H1 (cell line): ENCODE results near the gene SHLD1. TPM values are rescaled to one million over a fixed set of nuclear protein-coding genes. Genes with fewer than 3 reads are reported as not detected.

ENCODE experiments used
- CTCF ChIA-PET: fragments of 300-600 bp; sonication (Branson Sonifier 250); formaldehyde crosslinking; loops from one replicate; lab custom pipeline; 2021; ENCODE audit not compliant: partially characterized antibody; lab: Charles Lee
- POLR2A ChIA-PET: fragments of 300-600 bp; sonication (Branson Sonifier 250); formaldehyde crosslinking; loops from one replicate; lab custom pipeline; 2021; ENCODE audit warnings: inconsistent platforms; ENCODE audit not compliant: partially characterized antibody; lab: Charles Lee
- DNase-seq, 2 experiments: peaks; one replicate each; pipeline versions ENCODE4 v3.0.0 to v3.0.0-alpha.2; 2010 to 2022; ENCODE audit warnings: low spot score in 2 of 2, low read depth in 1 of 2, mixed read lengths in 1 of 2
- FAIRE-seq: peaks from 2 replicates; lab custom pipeline; 2011; peaks lifted over from hg19 to GRCh38; lab: Jason Lieb, UNC
- H2AFZ ChIP-seq: 2 replicates; pipeline ENCODE4 v1.8.1; 2012; ENCODE audit warnings: low read length, inconsistent platforms
- H2AK5ac ChIP-seq: 2 replicates; pipeline ENCODE4 v1.6.1; 2013; ENCODE audit warnings: low read depth, low read length
- H2BK120ac ChIP-seq: replicated peaks from 2 replicates; pipeline ENCODE3; 2013; ENCODE audit warnings: low read depth, low read length, inconsistent platforms
- H2BK12ac ChIP-seq: 2 replicates; pipeline ENCODE4 v1.6.1; 2013; ENCODE audit warnings: low read depth, low read length
- H2BK15ac ChIP-seq: 2 replicates; pipeline ENCODE4 v1.6.1; 2013; ENCODE audit warnings: low read length
- H2BK20ac ChIP-seq: 2 replicates; pipeline ENCODE4 v1.6.1; 2013; ENCODE audit warnings: low read length
- H2BK5ac ChIP-seq: 2 replicates; pipeline ENCODE4 v1.6.1; 2013; ENCODE audit warnings: low read depth, low read length
- H3K14ac ChIP-seq: 2 replicates; pipeline ENCODE4 v1.6.1; 2013; ENCODE audit warnings: inconsistent platforms; ENCODE audit not compliant: insufficient read length
- H3K18ac ChIP-seq: 2 replicates; pipeline ENCODE4 v1.6.1; 2013; ENCODE audit warnings: low read length; ENCODE audit errors: extremely low read depth
- H3K23ac ChIP-seq: 2 replicates; pipeline ENCODE4 v1.6.1; 2013; ENCODE audit warnings: inconsistent platforms; ENCODE audit not compliant: insufficient read length
- H3K23me2 ChIP-seq: 2 replicates; pipeline ENCODE4 v1.6.1; 2013; ENCODE audit warnings: low read depth, low read length
- H3K27ac ChIP-seq: 2 replicates; pipeline ENCODE4 v1.6.1; 2011; ENCODE audit warnings: low read depth, low read length, inconsistent platforms
- H3K27me3 ChIP-seq, 4 experiments: replicated peaks in 1 of 4; 1 replicate in 1 of 4; 2 replicates in 3 of 4; pipeline versions ENCODE4 v1.6.1 to v1.8.1; 2011 to 2013; ENCODE audit warnings: low read length in 3 of 4, mild to moderate bottlenecking in 3 of 4, inconsistent platforms in 2 of 4, mixed read lengths in 2 of 4, moderate library complexity in 1 of 4; ENCODE audit not compliant: control insufficient read depth in 3 of 4, insufficient read depth in 3 of 4; ENCODE audit errors: extremely low read depth in 1 of 4
- H3K36me3 ChIP-seq, 4 experiments: 2 replicates each; pipeline versions ENCODE4 v1.6.1 to v1.8.1; 2011 to 2013; ENCODE audit warnings: mild to moderate bottlenecking in 4 of 4, low read length in 3 of 4, moderate library complexity in 2 of 4, control low read depth in 1 of 4, inconsistent platforms in 1 of 4; ENCODE audit not compliant: insufficient read depth in 4 of 4, control insufficient read depth in 2 of 4
- H3K4ac ChIP-seq: replicated peaks from 2 replicates; pipeline ENCODE3; 2013; ENCODE audit warnings: low read length, low read depth, mixed read lengths, inconsistent platforms; ENCODE audit not compliant: insufficient read length
- H3K4me1 ChIP-seq, 4 experiments: replicated peaks in 1 of 4; 1 replicate in 1 of 4; 2 replicates in 3 of 4; pipeline versions ENCODE4 v1.6.1 to v1.8.1; 2011 to 2013; ENCODE audit warnings: low read length in 3 of 4, inconsistent platforms in 2 of 4, mixed read lengths in 1 of 4; ENCODE audit not compliant: insufficient read depth in 4 of 4, control insufficient read depth in 3 of 4
- H3K4me2 ChIP-seq, 2 experiments: 2 replicates each; pipeline versions ENCODE4 v1.6.1 to v1.8.1; 2011 to 2013; ENCODE audit warnings: low read depth in 2 of 2, low read length in 2 of 2, control low read depth in 1 of 2, inconsistent platforms in 1 of 2, mild to moderate bottlenecking in 1 of 2; ENCODE audit not compliant: insufficient read depth in 1 of 2
- H3K4me3 ChIP-seq, 4 experiments: fragments of 200-600, 300-600 bp in 1 of 4; sonication (generic), shearing (Covaris generic), sonication (Bioruptor Twin) in 1 of 4; 2 replicates each; pipeline versions ENCODE4 v1.5.1 to v1.8.1; 2011 to 2016; ENCODE audit warnings: low read length in 4 of 4, low read depth in 3 of 4, control low read depth in 2 of 4, inconsistent platforms in 2 of 4, mild to moderate bottlenecking in 2 of 4, mixed read lengths in 1 of 4, moderate library complexity in 1 of 4; ENCODE audit not compliant: insufficient read depth in 2 of 4; ENCODE audit errors: extremely low read depth in 1 of 4
- H3K56ac ChIP-seq: replicated peaks from 2 replicates; pipeline ENCODE3; 2013; ENCODE audit warnings: low read depth, mild to moderate bottlenecking, mixed read lengths, low read length, inconsistent platforms; ENCODE audit not compliant: insufficient read length
- H3K79me1 ChIP-seq: 2 replicates; pipeline ENCODE4 v1.6.1; 2013; ENCODE audit warnings: low read depth, low read length, control low read depth
- H3K79me2 ChIP-seq, 2 experiments: 2 replicates each; pipeline versions ENCODE4 v1.6.1 to v1.8.1; 2012 to 2013; ENCODE audit warnings: low read length in 2 of 2, mild to moderate bottlenecking in 2 of 2, inconsistent platforms in 1 of 2; ENCODE audit not compliant: insufficient read depth in 2 of 2, control insufficient read depth in 1 of 2
- H3K9ac ChIP-seq, 4 experiments: replicated peaks in 1 of 4; 1 replicate in 1 of 4; 2 replicates in 3 of 4; pipeline versions ENCODE4 v1.6.1 to v1.8.1; 2011 to 2013; ENCODE audit warnings: low read depth in 3 of 4, low read length in 3 of 4, control low read depth in 2 of 4, mild to moderate bottlenecking in 2 of 4, moderate library complexity in 2 of 4, inconsistent platforms in 1 of 4; ENCODE audit errors: extremely low read depth in 1 of 4
- H3K9me3 ChIP-seq, 2 experiments: 2 replicates each; pipeline versions ENCODE4 v1.6.1 to v1.8.1; 2012 to 2013; ENCODE audit warnings: mild to moderate bottlenecking in 2 of 2, moderate library complexity in 2 of 2, control low read depth in 1 of 2, inconsistent platforms in 1 of 2, low read depth in 1 of 2, low read length in 1 of 2, mixed read lengths in 1 of 2; ENCODE audit not compliant: insufficient read depth in 2 of 2
- H4K20me1 ChIP-seq, 2 experiments: replicated peaks in 1 of 2; 2 replicates each; pipeline versions ENCODE3 to v1.8.1; 2011 to 2013; ENCODE audit warnings: inconsistent platforms in 2 of 2, low read length in 2 of 2, mild to moderate bottlenecking in 1 of 2; ENCODE audit not compliant: insufficient read depth in 2 of 2, control insufficient read depth in 1 of 2
- H4K5ac ChIP-seq: 2 replicates; pipeline ENCODE4 v1.6.1; 2013; ENCODE audit warnings: low read length, low read depth, mixed read lengths, inconsistent platforms; ENCODE audit not compliant: insufficient read length
- H4K8ac ChIP-seq: 2 replicates; pipeline ENCODE4 v1.8.0; 2013; ENCODE audit warnings: mild to moderate bottlenecking, moderate library complexity, low read length, inconsistent platforms; ENCODE audit not compliant: insufficient read depth; ENCODE audit errors: extremely low read depth
- H4K91ac ChIP-seq: replicated peaks from 2 replicates; pipeline ENCODE3; 2013; ENCODE audit warnings: low read length, mixed read lengths, inconsistent platforms; ENCODE audit not compliant: insufficient read length
- CEBPB ChIP-seq: IDR thresholded peaks from 2 replicates; pipeline ENCODE4 v1.6.1; 2012; ENCODE audit warnings: low read depth, low read length
- CTBP2 ChIP-seq: IDR thresholded peaks from 2 replicates; pipeline ENCODE4 v1.7.0; 2011; ENCODE audit warnings: borderline replicate concordance, mild to moderate bottlenecking, moderate library complexity, mixed read lengths, low read length; ENCODE audit not compliant: insufficient read depth, insufficient read length
- KDM5A ChIP-seq: fragments of 200-600 bp; IDR thresholded peaks from 2 replicates; pipeline ENCODE4 v1.7.1; 2012; ENCODE audit warnings: mild to moderate bottlenecking, low read length, inconsistent platforms, mixed read lengths
- RAD21 ChIP-seq, 2 experiments: IDR thresholded peaks in 1 of 2; conservative IDR thresholded peaks in 1 of 2; 2 replicates each; pipeline ENCODE4 v1.6.1; 2011; ENCODE audit warnings: low read depth in 2 of 2, low read length in 2 of 2, improper control_type of control experiment in 1 of 2, inconsistent platforms in 1 of 2, mild to moderate bottlenecking in 1 of 2, moderate library complexity in 1 of 2
- RFX5 ChIP-seq: IDR thresholded peaks from 2 replicates; pipeline ENCODE4 v1.6.1; 2011; ENCODE audit warnings: low read depth, low read length, improper control_type of control experiment, borderline replicate concordance
- SAP30 ChIP-seq: fragments of 300-600 bp; sonication (generic); IDR thresholded peaks from 2 replicates; pipeline ENCODE4 v1.7.1; 2012; ENCODE audit warnings: low read length, moderate library complexity, mild to moderate bottlenecking, inconsistent platforms; ENCODE audit not compliant: insufficient read depth, insufficient replicate concordance
- SRF ChIP-seq: IDR thresholded peaks from 2 replicates; pipeline ENCODE4 v1.6.1; 2011; ENCODE audit warnings: mild to moderate bottlenecking, low read depth, low read length, moderate library complexity
- TEAD4 ChIP-seq: IDR thresholded peaks from 2 replicates; pipeline ENCODE4 v1.6.1; 2012; ENCODE audit warnings: low read depth, low read length, inconsistent platforms, mixed read lengths
- WGBS, 2 experiments: shearing (Covaris generic) in 1 of 2; methylation state at CpG; one replicate each; pipeline versions ENCODE4 v1.1.6 to v1.1.7; 2013 to 2015; ENCODE audit warnings: low lambda C conversion rate in 2 of 2, mixed read lengths in 2 of 2, inconsistent platforms in 1 of 2, low coverage in 1 of 2, missing lambda C conversion rate in 1 of 2; ENCODE audit not compliant: insufficient replicate concordance in 2 of 2, insufficient coverage in 1 of 2, insufficient read length in 1 of 2; ENCODE audit errors: extremely low coverage in 1 of 2, missing lambda C conversion rate in 1 of 2; 5-methylcytosine and 5-hydroxymethylcytosine counted together
- polyA plus RNA-seq, 7 experiments: library from polyadenylated mRNA; depleted of rRNA in 3 of 7; stranded (reverse) in 5 of 7; unstranded in 2 of 7; fragments of >200 nt in 5 of 7; fragments of 200-250 nt in 2 of 7; gene quantifications; 1 replicate in 5 of 7; 2 replicates in 1 of 7; 4 replicates in 1 of 7; pipeline versions ENCODE4 v1.2.1 to v1.2.3, GENCODE V29; 2011 to 2013; ENCODE audit warnings: missing spikeins in 2 of 7, mixed read lengths in 2 of 7
- total RNA-seq: library from RNA; stranded (reverse); fragmentation: NEBNext Ultra II Directional; extraction: Animal tissue kit (Norgen Biotek cat#: 25700); gene quantifications from 2 replicates; pipeline ENCODE4 v1.2.1, GENCODE V29; 2021

SHLD1 gene
- total and polyA plus RNA-seq, 2 of the 8 experiments (the other 6 are each of a cell fraction or from before 2014, with no cell fraction given): 4.2 to 6.5 TPM

GRCh38 chr20:5720696-5721095 lies 29.5 kb upstream of the SHLD1 start:
- H3K18ac ChIP-seq: no peak overlapping the region
- H3K56ac ChIP-seq: no peak overlapping the region
- no peak overlapping the region for H3K9ac ChIP-seq
- H3K79me2 ChIP-seq: no peaks in the 10 kb centered on the region
- no peak overlapping the region for H3K23ac ChIP-seq
- ChIA-PET POLR2A (no interaction called here), CTCF (interaction anchor here (1.0 kb wide), 1 partner anchor 20 kb away, joined by 3 read pairs; no protein-coding TSS in a partner anchor)
- no peak overlapping the region for H4K8ac ChIP-seq
- FAIRE-seq: no peak
- TF ChIP-seq RAD21 (IDR thresholded peaks at IDR 0.05 in 1 of 2, conservative IDR thresholded peaks at IDR 0.05 in 1 of 2; ENCODE audit: low read depth in 2 of 2, low read length in 2 of 2): no peak
- TF ChIP-seq SRF: no peak
- no peak for TF ChIP-seq CTBP2
- no peak for TF ChIP-seq RFX5
- no peak for TF ChIP-seq KDM5A
- TF ChIP-seq TEAD4: no peak
- TF ChIP-seq CEBPB: no peak
- TF ChIP-seq SAP30: no peak
- DNase-seq: no peak
- no peaks in the 10 kb centered on the region; a peak in 2 of 7 replicates for H3K27me3 ChIP-seq
- H3K14ac ChIP-seq: no peak overlapping the region
- H2BK5ac ChIP-seq: no peak overlapping the region
- no peak overlapping the region for H2AK5ac ChIP-seq
- no peaks in the 10 kb centered on the region for H4K20me1 ChIP-seq
- no peak overlapping the region for H2BK20ac ChIP-seq
- H2AFZ ChIP-seq: no peak overlapping the region
- H4K91ac ChIP-seq: no peak overlapping the region
- 96% methylated on average over 5 of the region's 5 CpGs; no CpG with 5 or more reads in 1 of the 2 experiments for WGBS, 2 experiments
- no peaks in the 10 kb centered on the region for H3K4me1 ChIP-seq
- H3K4ac ChIP-seq: no peak overlapping the region
- no peak overlapping the region for H2BK15ac ChIP-seq
- no peaks in the 10 kb centered on the region; the same call in 1 of the 2 replicates for H3K23me2 ChIP-seq
- no peak overlapping the region for H4K5ac ChIP-seq
- H3K36me3 ChIP-seq: no peaks in the 10 kb centered on the region
- no peak overlapping the region for H2BK12ac ChIP-seq
- H2BK120ac ChIP-seq: no peak overlapping the region
- no peak overlapping the region for H3K4me2 ChIP-seq
- no peak overlapping the region for H3K27ac ChIP-seq
- H3K9me3 ChIP-seq: no peaks in the 10 kb centered on the region
- no peaks in the 10 kb centered on the region for H3K79me1 ChIP-seq
- no peak overlapping the region for H3K4me3 ChIP-seq
